Thymus (tissue), 11 donors: ENCODE data around the gene TRIM3. TPM values are rescaled to one million over a fixed set of nuclear protein-coding genes. Genes with fewer than 3 reads are reported as not detected.

Source experiments
- DNase-seq, 9 donors: peaks; one replicate each; pipeline ENCODE4 v3.0.0-alpha.2; 2013; ENCODE audit warnings: low spot score in 9 of 9, low read depth in 6 of 9, missing footprints in 1 of 9
- H3K27ac ChIP-seq, 2 donors: one replicate each; pipeline ENCODE4 v1.5.1; 2013; ENCODE audit warnings: control low read depth in 1 of 2, low read depth in 1 of 2, low read length in 1 of 2, mild to moderate bottlenecking in 1 of 2, moderate library complexity in 1 of 2
- H3K27me3 ChIP-seq, 2 donors: one replicate each; pipeline ENCODE4 v1.5.1; 2013; ENCODE audit warnings: low read length in 1 of 2; ENCODE audit not compliant: control insufficient read depth in 2 of 2, insufficient read depth in 1 of 2
- H3K36me3 ChIP-seq, 2 donors: one replicate each; pipeline ENCODE4 v1.5.1; 2013; ENCODE audit warnings: low read length in 1 of 2, mild to moderate bottlenecking in 1 of 2, moderate library complexity in 1 of 2; ENCODE audit not compliant: control insufficient read depth in 2 of 2, insufficient read depth in 2 of 2
- H3K4me1 ChIP-seq, 2 donors: one replicate each; pipeline ENCODE4 v1.5.1; 2013; ENCODE audit warnings: low read length in 2 of 2; ENCODE audit not compliant: control insufficient read depth in 2 of 2, insufficient read depth in 2 of 2
- H3K4me3 ChIP-seq, 2 donors: one replicate each; pipeline ENCODE4 v1.5.1; 2013; ENCODE audit warnings: low read length in 2 of 2, control low read depth in 1 of 2, mild to moderate bottlenecking in 1 of 2
- H3K9me3 ChIP-seq, 2 donors: one replicate each; pipeline ENCODE4 v1.5.1; 2013; ENCODE audit warnings: low read length in 1 of 2, mild to moderate bottlenecking in 1 of 2; ENCODE audit not compliant: control insufficient read depth in 2 of 2, insufficient read depth in 1 of 2
- WGBS: extraction: QIAGEN DNeasy Blood & Tissue Kit; methylation state at CpG from one replicate; pipeline ENCODE4 v1.1.7; 2013; 5-methylcytosine and 5-hydroxymethylcytosine counted together
- polyA plus RNA-seq: library from polyadenylated mRNA; stranded (reverse); fragments of 200-250 nt; gene quantifications from one replicate; pipeline ENCODE4 v1.2.3, GENCODE V29; 2013
- total RNA-seq: library from RNA; stranded (reverse); fragments of 120-200 nt; gene quantifications from one replicate; pipeline ENCODE4 v1.2.4, GENCODE V29; 2013
- donor health status: healthy.

TRIM3 gene
- total and polyA plus RNA-seq, 2 donors: 2.8 to 8.3 TPM

- WGBS: 98% methylated on average over 12 of the region's 12 CpGs
Observed at GRCh38 chr11:6437423-6437822, 36.3 kb downstream of the TRIM3 start.

GRCh38 chr11:6433998-6434660 is 39.6 kb downstream of the TRIM3 start:
- 92% methylated on average over 5 of the region's 5 CpGs for WGBS
- DNase-seq: no peak

More at GRCh38 chr11:6437423-6437822, 36.3 kb downstream of the TRIM3 start:
- DNase-seq: no peak
- Histone ChIP-seq H3K36me3 (no peaks in the 10 kb centered on the region), H3K9me3 (no peaks in the 10 kb centered on the region), H3K27me3 (no peaks in the 10 kb centered on the region), H3K4me1 (peaks cover 16 to 23% of the 10 kb centered on the region in 2 donors), H3K4me3 (no peak overlapping the region), H3K27ac (no peak overlapping the region)

GRCh38 chr11:6431861-6432260 is 41.9 kb downstream of the TRIM3 start:
- 94% methylated on average over 3 of the region's 3 CpGs for WGBS

More at GRCh38 chr11:6433998-6434660, 39.6 kb downstream of the TRIM3 start:
- Histone ChIP-seq H3K4me3 (no peak overlapping the region), H3K27me3 (no peaks in the 10 kb centered on the region), H3K9me3 (no peaks in the 10 kb centered on the region), H3K27ac (no peak overlapping the region), H3K36me3 (no peaks in the 10 kb centered on the region), H3K4me1 (peaks cover 11 to 14% of the 10 kb centered on the region in 2 donors)

GRCh38 chr11:6427516-6427915 is 46.2 kb downstream of the TRIM3 start:
- no peak overlapping the region for H3K27ac ChIP-seq
- no peak overlapping the region for H3K4me3 ChIP-seq
- no peaks in the 10 kb centered on the region for H3K9me3 ChIP-seq
- no peaks in the 10 kb centered on the region for H3K36me3 ChIP-seq
- no peak for DNase-seq
- H3K4me1 ChIP-seq: no peaks in the 10 kb centered on the region
- peaks cover 6 to 29% of the 10 kb centered on the region in 2 donors for H3K27me3 ChIP-seq

More at GRCh38 chr11:6431861-6432260, 41.9 kb downstream of the TRIM3 start:
- H3K9me3 ChIP-seq: no peaks in the 10 kb centered on the region
- H3K27ac ChIP-seq: no peak overlapping the region
- DNase-seq: no peak
- H3K36me3 ChIP-seq: no peaks in the 10 kb centered on the region
- peaks cover 0 to 2% of the 10 kb centered on the region in 2 donors for H3K27me3 ChIP-seq
- peaks cover 0 to 2% of the 10 kb centered on the region in 2 donors for H3K4me1 ChIP-seq
- H3K4me3 ChIP-seq: no peak overlapping the region

DNA sequence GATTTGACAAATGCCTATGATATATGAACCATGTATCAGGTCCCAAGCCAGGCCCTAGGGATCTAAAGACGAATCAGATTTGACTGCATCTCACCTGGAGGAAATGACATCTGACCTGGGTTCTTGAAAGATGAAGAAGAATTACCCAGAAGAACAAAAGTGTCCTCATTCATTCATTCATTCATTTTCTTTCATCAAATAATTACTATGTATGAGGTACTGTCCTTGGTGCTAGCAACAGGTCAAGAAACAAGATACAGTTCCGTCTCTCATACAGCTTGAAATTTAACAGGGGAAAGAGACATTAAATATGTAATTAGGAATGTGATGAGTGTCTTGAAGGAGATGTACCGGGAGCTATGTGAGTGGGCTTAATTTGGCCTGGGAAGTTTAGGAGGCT is 53.1 kb downstream of the TRIM3 start:
- Histone ChIP-seq H3K9me3 (no peaks in the 10 kb centered on the region), H3K36me3 (no peaks in the 10 kb centered on the region), H3K4me1 (peaks cover 15 to 22% of the 10 kb centered on the region in 2 donors), H3K27me3 (peaks cover 9 to 68% of the 10 kb centered on the region in 2 donors), H3K4me3 (no peak overlapping the region), H3K27ac (no peak overlapping the region)
- no peak for DNase-seq
- WGBS: 97% methylated on average over 3 of the region's 3 CpGs

- Histone ChIP-seq H3K27me3 (peaks cover 9 to 59% of the 10 kb centered on the region in 2 donors), H3K27ac (peak within 1 kb of the TSS; percentile 26 to 90), H3K36me3 (no peaks in the 10 kb centered on the region), H3K9me3 (peaks cover 0 to 3% of the 10 kb centered on the region in 2 donors), H3K4me3 (peak within 1 kb of the TSS; percentile 64 to 97), H3K4me1 (peaks cover 31 to 36% of the 10 kb centered on the region in 2 donors)
- whole genome bisulfite sequencing: under 1% methylated on average over 75 of the region's 75 CpGs
- DNase-seq: peak in 6 of 9 donors; percentile 66 to 89 (median 74)
Observed at GRCh38 chr11:6419009-6419631, 54.6 kb downstream of the TRIM3 start, which contains the start of gene APBB1. APBB1 (minus strand) TSS chr11:6419094; CDS start chr11:6411347, 7,747 bp downstream.

- peaks cover 36 to 41% of the 10 kb centered on the region in 2 donors for H3K4me1 ChIP-seq
- 7% methylated on average over 38 of the region's 38 CpGs for WGBS
- peak overlapping the region; percentile 64 to 97 for H3K4me3 ChIP-seq
- no peak for DNase-seq
- peaks cover 7 to 56% of the 10 kb centered on the region in 2 donors for H3K27me3 ChIP-seq
- H3K9me3 ChIP-seq: peaks cover 0 to 3% of the 10 kb centered on the region in 2 donors
- H3K36me3 ChIP-seq: no peaks in the 10 kb centered on the region
- peak overlapping the region; percentile 26 to 90 for H3K27ac ChIP-seq
Observed at GRCh38 chr11:6418557-6419008, 55.2 kb downstream of the TRIM3 start.

GRCh38 chr11:6417907-6418556 is 55.7 kb downstream of the TRIM3 start:
- no peaks in the 10 kb centered on the region for H3K36me3 ChIP-seq
- peaks cover 5 to 52% of the 10 kb centered on the region in 2 donors for H3K27me3 ChIP-seq
- H3K27ac ChIP-seq: peak overlapping the region; percentile 26 to 90
- peaks cover 41 to 42% of the 10 kb centered on the region in 2 donors for H3K4me1 ChIP-seq
- WGBS: 79% methylated on average over 7 of the region's 7 CpGs
- DNase-seq: no peak
- peaks cover 0 to 3% of the 10 kb centered on the region in 2 donors for H3K9me3 ChIP-seq
- peak overlapping the region; percentile 64 to 97 for H3K4me3 ChIP-seq

GRCh38 chr11:6415797-6416196 is 57.9 kb downstream of the TRIM3 start:
- Histone ChIP-seq H3K27me3 (peaks cover 3 to 36% of the 10 kb centered on the region in 2 donors), H3K4me1 (peaks cover 41 to 49% of the 10 kb centered on the region in 2 donors), H3K4me3 (no peak overlapping the region), H3K9me3 (peaks cover 0 to 3% of the 10 kb centered on the region in 2 donors), H3K27ac (no peak overlapping the region), H3K36me3 (peaks cover 7 to 11% of the 10 kb centered on the region in 2 donors)
- 91% methylated on average over 6 of the region's 6 CpGs for WGBS
- DNase-seq: no peak
